GM12873 (cell line): ENCODE measurements around the gene FADS6.

Source experiments
- TF ChIP-seq, protein P1 (sequence below): IDR thresholded peaks from 2 replicates; pipeline ENCODE4 v1.5.1; 2012; ENCODE audit warnings: low read depth, mild to moderate bottlenecking, moderate library complexity, low read length, control low read depth; ENCODE audit not compliant: insufficient read depth; ENCODE audit errors: missing control alignments

The FADS6 gene

DNA sequence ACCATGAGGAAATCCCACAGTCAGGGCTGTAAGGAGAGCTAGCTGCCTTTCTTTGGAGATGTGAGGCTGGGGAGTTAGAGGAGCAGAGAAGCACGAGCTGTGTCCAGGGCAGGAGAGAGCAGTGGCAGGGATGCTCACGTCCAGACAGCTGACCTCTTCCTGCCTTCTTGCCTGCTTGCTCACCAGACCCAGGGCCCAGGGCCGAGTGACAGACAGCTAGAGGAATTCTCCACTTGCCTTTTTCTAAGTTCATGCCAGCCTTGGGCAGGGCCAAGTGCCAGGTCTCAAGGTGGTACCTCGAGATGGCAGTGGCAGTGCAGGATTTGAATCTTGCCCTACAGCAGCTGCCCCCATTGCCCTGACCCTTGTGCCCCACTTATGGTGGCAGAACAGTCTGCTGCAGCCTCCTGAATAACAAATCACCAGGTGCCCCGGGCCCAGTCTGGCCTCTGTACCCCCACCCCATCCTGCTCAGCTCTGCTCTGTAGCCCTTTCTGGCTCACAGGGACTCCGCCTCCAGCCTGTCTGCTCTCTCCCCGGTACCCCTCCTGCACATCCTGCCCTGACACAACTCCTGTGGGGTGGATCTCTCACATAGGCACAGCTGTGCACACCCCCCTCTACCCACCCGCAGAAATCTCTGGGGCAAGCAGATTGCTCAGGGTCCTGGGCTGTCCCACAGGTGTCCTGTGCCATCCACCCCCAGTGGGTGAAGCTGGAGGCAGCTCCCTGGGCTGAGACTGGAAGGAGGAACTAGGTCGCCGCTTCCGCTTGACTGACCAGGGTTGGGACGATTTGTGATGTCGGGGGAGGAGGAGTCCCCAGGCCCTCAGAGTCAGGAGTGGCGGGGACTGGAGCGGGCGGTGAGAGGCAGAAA, 59.7 kb downstream of the FADS6 start:
- TF ChIP-seq, protein P1, sequence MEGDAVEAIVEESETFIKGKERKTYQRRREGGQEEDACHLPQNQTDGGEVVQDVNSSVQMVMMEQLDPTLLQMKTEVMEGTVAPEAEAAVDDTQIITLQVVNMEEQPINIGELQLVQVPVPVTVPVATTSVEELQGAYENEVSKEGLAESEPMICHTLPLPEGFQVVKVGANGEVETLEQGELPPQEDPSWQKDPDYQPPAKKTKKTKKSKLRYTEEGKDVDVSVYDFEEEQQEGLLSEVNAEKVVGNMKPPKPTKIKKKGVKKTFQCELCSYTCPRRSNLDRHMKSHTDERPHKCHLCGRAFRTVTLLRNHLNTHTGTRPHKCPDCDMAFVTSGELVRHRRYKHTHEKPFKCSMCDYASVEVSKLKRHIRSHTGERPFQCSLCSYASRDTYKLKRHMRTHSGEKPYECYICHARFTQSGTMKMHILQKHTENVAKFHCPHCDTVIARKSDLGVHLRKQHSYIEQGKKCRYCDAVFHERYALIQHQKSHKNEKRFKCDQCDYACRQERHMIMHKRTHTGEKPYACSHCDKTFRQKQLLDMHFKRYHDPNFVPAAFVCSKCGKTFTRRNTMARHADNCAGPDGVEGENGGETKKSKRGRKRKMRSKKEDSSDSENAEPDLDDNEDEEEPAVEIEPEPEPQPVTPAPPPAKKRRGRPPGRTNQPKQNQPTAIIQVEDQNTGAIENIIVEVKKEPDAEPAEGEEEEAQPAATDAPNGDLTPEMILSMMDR = no peak

- TF ChIP-seq, protein P1 = no peak
Measured at GRCh38 chr17:74832421-74832820, 61.0 kb downstream of the FADS6 start.

GRCh38 chr17:74831444-74832146, 61.8 kb downstream of the FADS6 start:
- TF ChIP-seq, protein P1 = no peak

DNA sequence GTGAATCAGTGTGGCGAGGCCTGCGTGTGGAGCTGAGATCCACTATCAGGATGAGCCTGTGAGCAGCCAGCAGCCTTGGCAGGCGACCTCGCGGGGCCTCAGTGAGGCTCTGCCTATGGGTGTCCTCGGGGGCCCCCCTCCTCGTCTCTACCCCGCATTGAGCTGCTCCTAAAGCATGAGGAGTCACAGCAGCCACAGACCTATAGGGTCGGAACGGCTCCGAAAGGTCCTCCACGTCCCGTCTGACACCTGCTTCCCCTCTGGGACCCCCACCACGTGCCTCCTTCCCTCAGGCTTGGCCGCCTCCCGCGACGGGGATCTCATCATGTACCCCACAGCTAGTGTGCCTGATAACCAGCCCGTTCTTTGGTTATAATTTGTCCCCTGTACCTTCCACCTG, 62.6 kb downstream of the FADS6 start:
- TF ChIP-seq, protein P1 = no peak

DNA sequence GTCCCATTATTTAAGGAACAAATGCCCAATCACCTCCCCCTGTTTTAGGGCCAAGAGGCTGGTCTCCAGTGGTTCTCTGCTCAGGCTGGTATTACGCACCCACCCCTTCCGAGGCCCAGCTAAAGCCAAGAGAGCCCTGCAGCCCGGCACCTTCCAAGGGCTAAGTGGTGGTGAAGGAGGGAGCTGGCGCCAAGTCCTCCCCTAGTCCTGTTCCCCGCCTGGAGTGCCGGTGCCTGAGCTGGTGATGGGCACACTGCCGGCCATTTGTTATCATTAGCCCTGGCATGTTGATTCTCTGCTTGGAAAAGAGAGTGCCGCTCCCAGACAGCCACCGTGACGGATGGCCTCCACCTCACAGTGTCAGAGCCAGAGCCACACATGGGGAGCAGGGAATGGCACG, 65.6 kb downstream of the FADS6 start:
- TF ChIP-seq, protein P1 = no peak
